ENCODE measurements around the gene SLC12A3.
A peak's percentile ranks its signal among the peaks of the same experiment; 100 is the strongest.

SLC12A3 gene

GRCh38 chr16:56948234-56948633 lies 83.2 kb downstream of the SLC12A3 start:
- no peaks in the 10 kb centered on the region; the same call in 1 of the 2 replicates for H3K36me3 ChIP-seq (ENCODE audit: insufficient read depth)
- no peaks in the 10 kb centered on the region for H3K79me2 ChIP-seq (ENCODE audit: insufficient read depth, low read depth)
- H3K27me3 ChIP-seq (ENCODE audit: insufficient read depth, low read depth): no peaks in the 10 kb centered on the region
- no peak overlapping the region for H3K9ac ChIP-seq
- no peak overlapping the region for H2AFZ ChIP-seq (ENCODE audit: low read depth)
- no peak overlapping the region for H3K4me2 ChIP-seq
- H4K20me1 ChIP-seq (ENCODE audit: insufficient read depth): no peaks in the 10 kb centered on the region
- no peak overlapping the region for H3K4me3 ChIP-seq (IDR thresholded peaks at IDR 0.05; ENCODE audit: insufficient read depth, low read depth, low read length)
- no peak overlapping the region for H3K27ac ChIP-seq
- no peak for TF ChIP-seq CTCF (conservative IDR thresholded peaks at IDR 0.05; ENCODE audit: low read depth, low read length)
- peaks cover 80% of the 10 kb centered on the region for H3K4me1 ChIP-seq (ENCODE audit: low read depth, poor library complexity, severe bottlenecking)

GRCh38 chr16:56950051-56950450 lies 85.0 kb downstream of the SLC12A3 start:
- no peak for TF ChIP-seq CTCF (conservative IDR thresholded peaks at IDR 0.05; ENCODE audit: low read depth, low read length)
- no peak overlapping the region for H3K4me3 ChIP-seq (IDR thresholded peaks at IDR 0.05; ENCODE audit: insufficient read depth, low read depth, low read length)
- no peaks in the 10 kb centered on the region for H3K36me3 ChIP-seq (ENCODE audit: insufficient read depth)
- peaks cover 62% of the 10 kb centered on the region for H3K4me1 ChIP-seq (ENCODE audit: low read depth, poor library complexity, severe bottlenecking)
- H2AFZ ChIP-seq (ENCODE audit: low read depth): no peak overlapping the region
- H3K79me2 ChIP-seq (ENCODE audit: insufficient read depth, low read depth): no peaks in the 10 kb centered on the region
- no peaks in the 10 kb centered on the region for H4K20me1 ChIP-seq (ENCODE audit: insufficient read depth)
- H3K27me3 ChIP-seq (ENCODE audit: insufficient read depth, low read depth): no peaks in the 10 kb centered on the region
- no peak overlapping the region for H3K4me2 ChIP-seq
- no peak overlapping the region for H3K9ac ChIP-seq
- no peak overlapping the region; the same call in 1 of the 2 replicates for H3K27ac ChIP-seq

- Histone ChIP-seq H2AFZ (ENCODE audit: low read depth) (no peak overlapping the region), H3K4me2 (no peak overlapping the region), H3K9ac (no peak overlapping the region), H3K4me3 (IDR thresholded peaks at IDR 0.05; ENCODE audit: insufficient read depth, low read depth, low read length) (no peak overlapping the region), H3K27me3 (ENCODE audit: insufficient read depth, low read depth) (no peaks in the 10 kb centered on the region), H3K27ac (no peak overlapping the region; the same call in 1 of the 2 replicates), H4K20me1 (ENCODE audit: insufficient read depth) (no peaks in the 10 kb centered on the region), H3K4me1 (ENCODE audit: low read depth, poor library complexity, severe bottlenecking) (peaks cover 58% of the 10 kb centered on the region), H3K79me2 (ENCODE audit: insufficient read depth, low read depth) (no peaks in the 10 kb centered on the region), H3K36me3 (ENCODE audit: insufficient read depth) (no peaks in the 10 kb centered on the region)
- TF ChIP-seq CTCF (conservative IDR thresholded peaks at IDR 0.05; ENCODE audit: low read depth, low read length): no peak
Measured at GRCh38 chr16:56950455-56950854, 85.4 kb downstream of the SLC12A3 start.

GRCh38 chr16:56950881-56951771 lies 86.1 kb downstream of the SLC12A3 start:
- peak; percentile 72 for TF ChIP-seq CTCF (conservative IDR thresholded peaks at IDR 0.05; ENCODE audit: low read depth, low read length)
- Histone ChIP-seq H3K9ac (no peak overlapping the region), H3K36me3 (ENCODE audit: insufficient read depth) (no peaks in the 10 kb centered on the region), H2AFZ (ENCODE audit: low read depth) (no peak overlapping the region; the same call in 1 of the 2 replicates), H3K27ac (no peak overlapping the region), H3K4me2 (peak overlapping the region; percentile 8; the same call in 1 of the 2 replicates), H3K79me2 (ENCODE audit: insufficient read depth, low read depth) (no peaks in the 10 kb centered on the region), H3K4me3 (IDR thresholded peaks at IDR 0.05; ENCODE audit: insufficient read depth, low read depth, low read length) (no peak overlapping the region), H3K27me3 (ENCODE audit: insufficient read depth, low read depth) (no peaks in the 10 kb centered on the region), H3K4me1 (ENCODE audit: low read depth, poor library complexity, severe bottlenecking) (peaks cover 52% of the 10 kb centered on the region), H4K20me1 (ENCODE audit: insufficient read depth) (no peaks in the 10 kb centered on the region)
